HUES48 (cell line): ENCODE data around the gene CAB39L.
A peak's percentile ranks its signal among the peaks of the same experiment; 100 is the strongest.

Experiments used
- H3K27ac ChIP-seq: one replicate; pipeline ENCODE4 v1.7.0; 2013; ENCODE audit warnings: low read depth, low read length, inconsistent platforms
- H3K27me3 ChIP-seq: 2 replicates; pipeline ENCODE4 v1.6.1; 2013; ENCODE audit warnings: mild to moderate bottlenecking, low read length; ENCODE audit not compliant: control insufficient read depth, insufficient read depth
- H3K36me3 ChIP-seq: 2 replicates; pipeline ENCODE4 v1.6.1; 2013; ENCODE audit warnings: low read length; ENCODE audit not compliant: control insufficient read depth, insufficient read depth
- H3K4me1 ChIP-seq: 2 replicates; pipeline ENCODE4 v1.6.1; 2013; ENCODE audit warnings: mild to moderate bottlenecking, low read length; ENCODE audit not compliant: control insufficient read depth, insufficient read depth
- H3K4me3 ChIP-seq: 2 replicates; pipeline ENCODE4 v1.5.1; 2013; ENCODE audit warnings: mild to moderate bottlenecking, low read depth, low read length
- H3K9ac ChIP-seq: 2 replicates; pipeline ENCODE4 v1.6.1; 2013; ENCODE audit warnings: mild to moderate bottlenecking, low read depth, low read length, moderate library complexity
- H3K9me3 ChIP-seq: 2 replicates; pipeline ENCODE4 v1.6.1; 2013; ENCODE audit warnings: low read length; ENCODE audit not compliant: control insufficient read depth, insufficient read depth

CAB39L gene

GRCh38 chr13:49417161-49417560, 26.7 kb downstream of the CAB39L start:
- H3K9ac ChIP-seq, result no peak overlapping the region
- H3K4me1 ChIP-seq, result peaks cover 23% of the 10 kb centered on the region
- peaks cover 21% of the 10 kb centered on the region for H3K27me3 ChIP-seq
- H3K27ac ChIP-seq, result no peak overlapping the region
- no peaks in the 10 kb centered on the region for H3K9me3 ChIP-seq
- H3K36me3 ChIP-seq, result no peaks in the 10 kb centered on the region
- H3K4me3 ChIP-seq, result no peak overlapping the region

DNA sequence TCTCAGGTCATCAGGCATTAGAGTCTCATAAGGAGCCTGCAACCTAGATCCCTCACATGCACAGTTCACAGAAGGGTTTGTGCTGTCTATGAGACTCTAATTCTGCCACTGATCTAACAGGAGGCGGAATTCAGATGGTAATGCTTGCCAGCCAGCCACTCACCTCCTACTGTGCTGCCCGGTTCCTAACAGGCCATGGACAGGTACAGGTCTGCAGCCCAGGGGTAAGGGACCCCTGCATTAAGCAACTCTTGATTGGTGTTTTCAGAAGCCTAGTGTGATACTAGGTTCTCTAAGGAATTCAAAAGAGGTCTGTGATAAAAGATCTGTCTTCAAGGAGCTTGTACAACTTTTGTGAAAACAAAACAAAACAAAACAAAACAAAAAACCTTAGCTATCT, 31.1 kb downstream of the CAB39L start:
- no peak overlapping the region for H3K4me3 ChIP-seq
- peaks cover 62% of the 10 kb centered on the region for H3K27me3 ChIP-seq
- H3K9ac ChIP-seq, result no peak overlapping the region

DNA sequence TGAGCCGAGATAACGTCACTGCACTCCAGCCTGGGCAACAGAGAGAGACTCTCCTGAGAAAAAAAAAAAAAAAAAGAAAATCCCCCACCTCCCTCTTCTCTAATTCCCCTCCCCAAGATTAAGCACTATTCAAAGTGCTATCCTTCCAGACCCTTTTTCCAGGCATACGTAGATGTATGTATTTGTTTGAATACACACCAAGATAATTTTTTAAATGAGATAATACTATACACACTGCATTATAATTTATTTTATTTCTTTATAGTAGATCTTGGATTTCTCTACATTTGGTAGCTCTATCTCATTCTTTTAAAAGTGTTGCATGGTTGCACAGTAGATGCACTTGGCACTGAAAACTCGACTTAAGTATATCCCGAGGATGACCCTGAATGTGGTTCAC, 32.5 kb downstream of the CAB39L start:
- Histone ChIP-seq H3K36me3 (no peaks in the 10 kb centered on the region), H3K27me3 (peaks cover 62% of the 10 kb centered on the region), H3K4me1 (peaks cover 23% of the 10 kb centered on the region), H3K9ac (no peak overlapping the region), H3K4me3 (no peak overlapping the region), H3K9me3 (no peaks in the 10 kb centered on the region), H3K27ac (no peak overlapping the region)

More for the DNA sequence above, 31.1 kb downstream of the CAB39L start:
- peaks cover 23% of the 10 kb centered on the region for H3K4me1 ChIP-seq
- no peak overlapping the region for H3K27ac ChIP-seq
- no peaks in the 10 kb centered on the region for H3K9me3 ChIP-seq
- no peaks in the 10 kb centered on the region for H3K36me3 ChIP-seq

- Histone ChIP-seq H3K4me3 (no peak overlapping the region), H3K9ac (no peak overlapping the region), H3K4me1 (peaks cover 23% of the 10 kb centered on the region), H3K27me3 (peaks cover 62% of the 10 kb centered on the region), H3K27ac (no peak overlapping the region), H3K36me3 (no peaks in the 10 kb centered on the region), H3K9me3 (no peaks in the 10 kb centered on the region)
These were observed 33.4 kb downstream of the CAB39L start for GRCh38 chr13:49410477-49410876.

GRCh38 chr13:49410006-49410405, 33.9 kb downstream of the CAB39L start:
- Histone ChIP-seq H3K9ac (no peak overlapping the region), H3K9me3 (no peaks in the 10 kb centered on the region), H3K36me3 (no peaks in the 10 kb centered on the region), H3K27me3 (peaks cover 62% of the 10 kb centered on the region), H3K4me1 (peaks cover 23% of the 10 kb centered on the region), H3K27ac (no peak overlapping the region), H3K4me3 (no peak overlapping the region)

DNA sequence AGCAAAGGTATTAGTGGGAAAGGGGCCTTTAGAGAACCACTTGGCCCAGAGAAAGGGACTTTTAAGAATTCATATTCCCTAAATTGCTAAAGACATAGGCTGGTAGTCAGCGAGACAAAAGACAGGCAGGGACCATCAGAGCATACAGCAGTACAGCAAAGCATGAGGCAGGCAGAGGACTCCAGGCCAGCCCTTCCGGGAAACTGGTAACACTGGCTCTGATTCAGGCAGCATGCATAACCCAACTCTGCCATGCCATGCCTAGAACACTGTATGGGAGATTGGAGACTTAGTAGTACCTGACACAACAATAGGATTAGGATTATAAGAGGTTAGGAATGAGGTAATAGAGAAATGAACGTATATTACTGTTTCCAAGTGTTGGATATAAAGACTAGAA, 34.9 kb downstream of the CAB39L start:
- no peaks in the 10 kb centered on the region for H3K9me3 ChIP-seq

DNA sequence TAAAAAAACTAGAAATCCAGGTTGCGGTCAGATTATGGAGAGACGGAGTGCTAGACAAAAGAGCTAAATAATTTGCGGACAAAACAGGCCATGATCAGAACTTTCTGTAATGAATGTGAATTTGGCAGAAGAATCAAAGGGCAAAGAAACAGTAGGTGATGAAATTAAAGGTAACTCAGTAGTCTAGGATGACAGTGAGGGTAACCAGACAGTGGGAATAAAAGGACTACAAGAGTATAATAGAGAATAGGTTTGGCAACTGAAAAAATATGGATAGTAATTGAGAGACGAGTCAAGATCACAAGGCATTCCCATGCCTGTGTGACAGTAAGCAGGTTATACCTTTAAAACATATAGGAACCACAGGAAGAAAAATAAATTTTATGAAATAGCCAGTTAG, 35.9 kb downstream of the CAB39L start:
- Histone ChIP-seq H3K4me3 (no peak overlapping the region), H3K9ac (no peak overlapping the region), H3K27me3 (peaks cover 48% of the 10 kb centered on the region), H3K4me1 (peaks cover 6% of the 10 kb centered on the region), H3K9me3 (no peaks in the 10 kb centered on the region), H3K27ac (no peak overlapping the region), H3K36me3 (no peaks in the 10 kb centered on the region)

More for the DNA sequence above, 34.9 kb downstream of the CAB39L start:
- Histone ChIP-seq H3K4me3 (no peak overlapping the region), H3K27ac (no peak overlapping the region), H3K36me3 (no peaks in the 10 kb centered on the region), H3K27me3 (peaks cover 59% of the 10 kb centered on the region), H3K9ac (no peak overlapping the region), H3K4me1 (peaks cover 17% of the 10 kb centered on the region)

- Histone ChIP-seq H3K36me3 (no peaks in the 10 kb centered on the region), H3K4me1 (no peaks in the 10 kb centered on the region), H3K9me3 (no peaks in the 10 kb centered on the region), H3K4me3 (no peak overlapping the region), H3K27me3 (peaks cover 40% of the 10 kb centered on the region), H3K27ac (no peak overlapping the region), H3K9ac (no peak overlapping the region)
These were observed 36.8 kb downstream of the CAB39L start for GRCh38 chr13:49407068-49407467.

- H3K27ac ChIP-seq, result no peak overlapping the region
- H3K4me1 ChIP-seq, result 0 out of 2 replicates have a peak, but pooled peaks cover 3% of the 10 kb centered on the region
- no peak overlapping the region for H3K4me3 ChIP-seq
- no peaks in the 10 kb centered on the region for H3K36me3 ChIP-seq
- no peaks in the 10 kb centered on the region for H3K9me3 ChIP-seq
- no peak overlapping the region for H3K9ac ChIP-seq
- H3K27me3 ChIP-seq, result peaks cover 16% of the 10 kb centered on the region
These were observed 39.2 kb downstream of the CAB39L start for GRCh38 chr13:49404703-49405020.

- no peak overlapping the region for H3K27ac ChIP-seq
These were observed 39.7 kb downstream of the CAB39L start for GRCh38 chr13:49403996-49404702.

DNA sequence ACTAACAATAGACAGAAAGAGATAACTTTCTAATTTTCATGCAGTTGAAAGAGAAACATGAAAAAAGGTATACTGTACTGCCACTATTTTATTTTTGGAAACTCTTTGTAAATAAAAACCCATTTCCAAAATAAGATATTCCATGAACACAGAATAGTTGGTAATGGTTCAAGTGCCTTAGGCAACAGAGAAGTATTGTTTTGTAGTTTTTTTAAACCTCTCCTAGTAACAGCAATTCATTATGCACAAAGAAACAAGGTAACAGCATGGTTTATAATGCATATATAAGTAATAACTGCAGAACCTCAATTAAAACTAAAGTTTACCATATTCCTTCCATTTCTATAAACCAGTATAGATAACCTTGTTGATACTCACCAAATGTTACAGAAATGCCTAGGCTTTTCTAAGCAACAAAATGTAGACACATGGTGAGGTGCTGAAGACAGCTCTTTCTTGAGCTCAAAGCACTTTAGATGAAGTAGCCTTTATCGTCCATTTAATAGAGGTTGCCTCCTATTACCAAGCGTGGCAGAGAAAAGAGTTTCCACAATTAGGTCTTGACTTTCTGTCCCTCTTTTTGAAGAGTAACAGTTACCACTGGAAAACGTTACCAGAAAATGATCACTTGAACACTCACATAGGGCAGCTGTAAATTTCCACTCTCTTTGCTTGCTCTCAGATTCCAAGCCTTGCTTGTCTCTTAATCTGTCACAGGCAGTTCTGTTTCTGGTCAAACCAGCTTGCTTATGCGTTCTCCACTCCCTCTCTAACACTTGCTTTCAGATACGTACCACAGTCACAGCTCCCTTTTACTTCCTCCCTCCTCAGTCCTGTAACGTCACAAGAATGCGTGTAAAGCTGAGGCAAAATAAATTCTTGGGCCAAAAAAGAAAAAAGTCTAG, 42.9 kb downstream of the CAB39L start:
- H3K27ac ChIP-seq, result peak overlapping the region; percentile 23
- no peak overlapping the region for H3K9ac ChIP-seq
- H3K36me3 ChIP-seq, result no peaks in the 10 kb centered on the region
- H3K27me3 ChIP-seq, result no peaks in the 10 kb centered on the region
- H3K4me3 ChIP-seq, result no peak overlapping the region
- H3K9me3 ChIP-seq, result no peaks in the 10 kb centered on the region
- H3K4me1 ChIP-seq, result 0 out of 2 replicates have a peak, but pooled peaks cover 3% of the 10 kb centered on the region

More at GRCh38 chr13:49403996-49404702, 39.7 kb downstream of the CAB39L start:
- 0 out of 2 replicates have a peak, but pooled peaks cover 3% of the 10 kb centered on the region for H3K4me1 ChIP-seq
- H3K4me3 ChIP-seq, result no peak overlapping the region
- no peaks in the 10 kb centered on the region for H3K36me3 ChIP-seq
- no peak overlapping the region for H3K9ac ChIP-seq
- peaks cover 11% of the 10 kb centered on the region for H3K27me3 ChIP-seq
- no peaks in the 10 kb centered on the region for H3K9me3 ChIP-seq
